Measurements from ENCODE around the gene FGFR4. TPM values are rescaled to one million over a fixed set of nuclear protein-coding genes. Genes with fewer than 3 reads are reported as not detected.

Gene FGFR4
- total RNA-seq, 1 donor from 2014 or later: 50.0 TPM

DNA sequence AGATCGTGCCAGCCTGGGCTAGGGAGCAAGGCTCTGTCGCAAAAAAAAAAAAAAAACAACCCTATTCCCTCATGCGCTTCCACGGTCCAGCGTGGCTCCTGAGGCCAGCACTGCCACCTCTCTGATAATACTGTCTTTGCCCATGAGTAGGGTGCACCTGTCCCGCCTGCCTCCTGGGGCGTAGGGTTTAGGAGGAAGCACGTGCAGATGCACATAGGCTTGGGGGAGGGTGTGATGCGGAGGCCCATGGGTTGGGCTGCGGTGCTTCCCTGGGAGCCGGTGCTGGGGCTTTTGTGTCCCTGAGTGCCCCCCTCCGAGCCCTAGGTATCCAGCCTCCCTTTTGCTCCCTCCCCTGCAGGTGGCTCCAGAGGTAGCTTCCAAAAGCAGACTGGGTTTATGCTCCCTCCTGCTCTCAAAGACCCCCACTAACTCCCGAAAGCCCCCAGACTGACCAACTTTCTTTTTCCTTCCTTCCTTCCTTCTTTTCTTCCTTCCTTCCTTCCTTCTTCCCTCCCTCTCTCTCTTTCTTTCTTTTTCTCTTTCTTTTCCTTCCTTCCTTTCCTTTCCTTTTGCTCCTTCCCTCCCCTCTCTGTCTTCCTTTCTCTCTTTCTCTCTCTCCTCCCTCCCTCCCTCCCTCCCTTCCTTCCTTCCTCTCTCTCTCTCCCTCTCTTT, 12.8 kb downstream of the FGFR4 start:
- no peak overlapping the region for H3K4me3 ChIP-seq (ENCODE audit: low read depth, low read length)
- TF ChIP-seq, protein P1, sequence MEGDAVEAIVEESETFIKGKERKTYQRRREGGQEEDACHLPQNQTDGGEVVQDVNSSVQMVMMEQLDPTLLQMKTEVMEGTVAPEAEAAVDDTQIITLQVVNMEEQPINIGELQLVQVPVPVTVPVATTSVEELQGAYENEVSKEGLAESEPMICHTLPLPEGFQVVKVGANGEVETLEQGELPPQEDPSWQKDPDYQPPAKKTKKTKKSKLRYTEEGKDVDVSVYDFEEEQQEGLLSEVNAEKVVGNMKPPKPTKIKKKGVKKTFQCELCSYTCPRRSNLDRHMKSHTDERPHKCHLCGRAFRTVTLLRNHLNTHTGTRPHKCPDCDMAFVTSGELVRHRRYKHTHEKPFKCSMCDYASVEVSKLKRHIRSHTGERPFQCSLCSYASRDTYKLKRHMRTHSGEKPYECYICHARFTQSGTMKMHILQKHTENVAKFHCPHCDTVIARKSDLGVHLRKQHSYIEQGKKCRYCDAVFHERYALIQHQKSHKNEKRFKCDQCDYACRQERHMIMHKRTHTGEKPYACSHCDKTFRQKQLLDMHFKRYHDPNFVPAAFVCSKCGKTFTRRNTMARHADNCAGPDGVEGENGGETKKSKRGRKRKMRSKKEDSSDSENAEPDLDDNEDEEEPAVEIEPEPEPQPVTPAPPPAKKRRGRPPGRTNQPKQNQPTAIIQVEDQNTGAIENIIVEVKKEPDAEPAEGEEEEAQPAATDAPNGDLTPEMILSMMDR (conservative IDR thresholded peaks at IDR 0.05; ENCODE audit: low read depth, low read length): no peak
- no peak for DNase-seq (ENCODE audit: low read depth)

DNA sequence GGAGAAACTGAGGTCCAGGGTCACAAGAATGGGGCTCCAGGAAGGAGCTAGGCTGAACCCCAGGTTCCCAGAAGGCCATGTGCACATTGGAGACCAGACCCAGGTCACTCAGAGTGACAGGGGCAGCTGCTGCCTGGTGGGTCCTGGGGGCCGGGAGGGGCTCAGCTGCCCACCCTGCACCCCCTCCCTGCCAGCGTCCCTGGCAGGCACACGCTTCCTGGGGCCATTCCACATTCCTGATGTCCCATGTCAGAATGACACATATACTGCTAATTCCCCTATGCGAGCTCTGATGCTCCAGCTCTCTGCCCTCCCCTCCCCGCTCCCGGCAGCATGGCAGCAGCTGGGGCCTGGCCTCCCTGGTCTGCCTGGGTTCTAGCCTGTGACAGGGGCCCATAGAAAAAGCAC, 14.0 kb downstream of the FGFR4 start:
- no peak for DNase-seq (ENCODE audit: low read depth)
- no peak overlapping the region for H3K4me3 ChIP-seq (ENCODE audit: low read depth, low read length)
- TF ChIP-seq, protein P1 (conservative IDR thresholded peaks at IDR 0.05; ENCODE audit: low read depth, low read length): no peak

DNA sequence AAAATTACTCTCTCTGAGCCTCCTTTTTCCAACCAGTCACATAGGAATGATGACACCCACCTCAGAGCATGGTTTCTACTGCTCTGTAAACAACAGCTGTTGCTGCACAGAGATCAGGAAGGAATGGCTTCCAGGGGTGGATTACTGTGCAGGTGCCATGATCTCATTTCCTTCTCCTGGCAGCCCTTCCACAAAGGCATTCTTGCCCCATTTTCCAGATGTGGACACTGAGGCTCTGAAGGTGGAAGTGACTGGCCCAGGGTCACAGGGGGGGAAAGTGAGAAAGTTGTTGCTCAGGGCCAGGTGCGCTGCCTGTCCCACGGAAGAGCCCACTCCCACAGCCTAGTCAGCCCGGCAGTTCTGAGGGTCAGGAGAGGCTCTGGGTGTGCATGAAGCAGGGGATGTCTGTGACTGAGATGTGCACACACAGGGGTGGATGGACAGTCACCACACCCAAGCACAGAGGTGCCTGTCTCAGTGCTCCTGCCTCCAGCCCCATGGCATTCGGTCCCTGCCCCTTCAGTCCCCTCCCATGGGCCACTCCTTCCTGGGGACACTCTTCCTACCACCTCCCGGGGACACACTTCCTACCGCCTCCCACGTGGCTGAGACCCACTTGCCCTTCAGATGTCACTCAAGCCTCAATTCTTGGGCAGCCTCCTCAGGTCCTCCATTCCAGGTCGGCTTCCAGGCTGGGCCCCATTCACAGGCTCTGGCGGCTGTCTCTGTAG, 17.0 kb downstream of the FGFR4 start:
- TF ChIP-seq, protein P1 (conservative IDR thresholded peaks at IDR 0.05; ENCODE audit: low read depth, low read length): no peak
- no peak for DNase-seq (ENCODE audit: low read depth)
- H3K4me3 ChIP-seq (ENCODE audit: low read depth, low read length): no peak overlapping the region

DNA sequence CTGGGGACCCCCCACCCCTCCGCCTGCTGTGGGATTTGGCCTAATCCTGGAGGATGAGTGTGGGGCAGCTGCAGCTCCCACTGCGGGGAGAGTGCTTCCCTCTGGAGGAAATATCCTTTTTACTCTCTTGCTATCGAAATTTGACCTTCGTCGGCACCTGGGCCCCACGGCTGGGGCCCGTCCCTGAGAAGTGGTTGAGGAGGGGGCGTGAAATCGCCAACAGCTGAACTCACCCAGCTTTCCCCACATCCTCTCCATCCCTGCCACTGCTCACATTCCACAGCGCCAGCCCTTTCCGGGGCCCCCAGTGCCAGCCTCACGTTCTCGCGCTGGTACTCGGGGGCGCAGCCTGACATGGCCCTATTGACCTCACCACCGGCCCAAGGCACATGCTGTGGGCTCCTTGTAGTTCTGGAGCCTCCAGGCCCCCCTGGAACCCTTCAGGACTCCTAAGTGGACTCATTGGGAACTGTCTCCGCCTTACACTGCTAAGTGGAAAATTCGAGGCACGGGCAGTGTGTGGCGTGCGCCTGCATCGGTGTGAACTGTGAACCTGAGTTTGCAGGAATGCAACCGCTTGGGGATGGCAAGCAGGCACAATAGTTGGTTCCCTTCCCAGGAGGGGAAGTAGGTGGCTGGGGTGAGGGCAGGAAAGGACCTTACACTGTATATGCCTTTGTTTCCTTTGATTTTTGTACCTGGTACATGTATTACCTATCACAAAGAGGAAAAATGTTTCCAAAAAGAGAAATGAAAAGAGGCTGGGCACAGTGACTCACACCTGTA, 19.2 kb downstream of the FGFR4 start:
- TF ChIP-seq, protein P1 (conservative IDR thresholded peaks at IDR 0.05; ENCODE audit: low read depth, low read length): no peak
- H3K4me3 ChIP-seq (ENCODE audit: low read depth, low read length): no peak overlapping the region

DNA sequence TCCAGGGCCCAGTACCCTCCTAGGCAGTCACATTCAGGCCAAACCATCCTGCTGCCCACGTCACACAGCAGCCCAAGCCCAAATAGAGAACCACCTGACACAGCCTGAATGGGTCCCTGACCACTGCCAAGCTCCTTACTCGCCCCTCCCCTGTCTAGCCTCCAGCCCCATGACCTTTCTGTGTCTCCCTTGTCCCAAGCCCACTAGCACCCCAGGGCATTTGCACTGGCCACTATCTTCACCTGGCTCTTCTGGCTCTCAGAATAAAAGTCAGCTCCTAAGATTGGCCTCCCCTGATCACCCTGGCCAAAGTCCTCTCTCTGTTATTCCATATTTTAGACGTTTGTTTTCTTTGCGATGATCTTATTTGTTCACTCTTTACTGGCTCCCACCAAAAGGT, 20.4 kb downstream of the FGFR4 start:
- H3K4me3 ChIP-seq (ENCODE audit: low read depth, low read length): no peak overlapping the region
- TF ChIP-seq, protein P1 (conservative IDR thresholded peaks at IDR 0.05; ENCODE audit: low read depth, low read length): no peak
- no peak for DNase-seq (ENCODE audit: low read depth)

More for the DNA sequence above, 19.2 kb downstream of the FGFR4 start:
- no peak for DNase-seq (ENCODE audit: low read depth)

DNA sequence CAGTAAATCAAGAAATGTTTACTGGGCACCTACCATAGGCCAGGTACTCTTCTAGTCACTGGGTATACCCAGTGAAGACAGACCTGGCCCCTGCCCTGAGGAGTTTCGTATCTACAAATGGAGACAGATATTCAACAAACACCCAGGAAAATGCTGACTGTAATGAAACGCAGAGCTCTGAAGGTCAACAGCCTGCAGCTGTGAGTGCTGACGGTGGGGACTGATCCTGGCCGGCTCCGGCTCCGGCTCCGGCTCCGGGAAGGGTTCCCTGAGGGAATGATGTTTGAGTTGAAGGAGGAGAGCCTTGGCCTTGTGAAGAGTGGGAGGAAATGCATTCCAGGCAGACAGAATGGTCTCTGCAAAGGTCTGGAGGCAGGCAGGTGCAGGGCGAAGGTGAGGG, 23.1 kb downstream of the FGFR4 start:
- TF ChIP-seq, protein P1 (conservative IDR thresholded peaks at IDR 0.05; ENCODE audit: low read depth, low read length): no peak
- H3K4me3 ChIP-seq (ENCODE audit: low read depth, low read length): no peak overlapping the region

More for the DNA sequence above, 23.1 kb downstream of the FGFR4 start:
- DNase-seq (ENCODE audit: low read depth): no peak

Measured in epithelial cell of proximal tubule (primary cell).